Stimulated activated memory B cell treated with anti-CD40 and anti-IgM and Interleukin-4, amounts not matched to agents 10 μg/mL and 1 μg/mL and 100 μg/mL, for 72 hours (primary cell): ENCODE measurements around the gene SDCBP2.

Experiments used
- ATAC-seq: fragments of 150-1000 bp; cut with Tn5 transposase; 2 replicates; pipeline ENCODE4 v1.10.0; 2021
- H3K27ac Mint-ChIP-seq: one replicate; pipeline ENCODE4 v1.8.0; 2022; ENCODE audit warnings: mild to moderate bottlenecking, mixed read lengths
- H3K27me3 Mint-ChIP-seq: one replicate; pipeline ENCODE4 v1.8.0; 2022; ENCODE audit warnings: mixed read lengths
- H3K36me3 Mint-ChIP-seq: one replicate; pipeline ENCODE4 v1.8.0; 2022; ENCODE audit warnings: mixed read lengths
- H3K4me1 Mint-ChIP-seq: one replicate; pipeline ENCODE4 v1.8.0; 2022; ENCODE audit warnings: mixed read lengths
- H3K4me3 Mint-ChIP-seq: one replicate; pipeline ENCODE4 v1.8.0; 2022; ENCODE audit warnings: mild to moderate bottlenecking, moderate library complexity, mixed read lengths
- H3K9me3 Mint-ChIP-seq: one replicate; pipeline ENCODE4 v1.8.0; 2022; ENCODE audit warnings: mixed read lengths

SDCBP2 gene

GRCh38 chr20:1269235-1269634, 59.7 kb downstream of the SDCBP2 start:
- H3K27me3 Mint-ChIP-seq = no peaks in the 10 kb centered on the region
- no peaks in the 10 kb centered on the region for H3K9me3 Mint-ChIP-seq
- no peak overlapping the region for H3K4me3 Mint-ChIP-seq
- peaks cover 18% of the 10 kb centered on the region for H3K4me1 Mint-ChIP-seq
- no peaks in the 10 kb centered on the region for H3K36me3 Mint-ChIP-seq
- H3K27ac Mint-ChIP-seq = no peak overlapping the region
- no peak for ATAC-seq

DNA sequence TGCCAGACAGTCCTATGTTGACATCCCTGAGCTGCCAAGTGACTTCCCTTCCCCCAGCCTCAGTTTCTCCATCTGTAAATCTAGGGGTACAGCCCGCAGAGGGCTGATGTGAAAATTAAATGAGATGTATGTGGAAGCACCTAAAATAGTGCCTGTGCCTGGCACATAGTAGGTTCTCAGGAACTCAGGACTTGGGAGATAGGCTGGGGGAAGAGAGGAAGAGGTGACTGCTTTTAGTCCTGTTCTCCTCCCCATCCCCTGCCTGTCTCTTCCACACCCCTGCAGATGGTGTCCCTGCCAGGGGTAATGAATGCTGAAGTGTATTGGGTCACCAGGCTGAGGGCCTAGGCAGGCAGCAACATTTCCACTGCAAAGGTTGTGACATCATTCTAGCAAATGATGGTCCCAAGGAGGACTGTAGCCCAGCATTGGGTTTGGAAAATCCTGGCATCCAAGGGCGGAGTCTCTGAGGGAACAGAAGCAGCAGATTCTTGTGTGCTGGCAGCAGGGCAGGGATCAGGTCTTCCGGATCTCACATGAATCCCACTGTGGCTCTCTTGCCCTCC, 61.0 kb downstream of the SDCBP2 start:
- no peak for ATAC-seq
- Mint-ChIP-seq H3K4me3 (no peak overlapping the region), H3K36me3 (no peaks in the 10 kb centered on the region), H3K27me3 (no peaks in the 10 kb centered on the region), H3K9me3 (no peaks in the 10 kb centered on the region), H3K4me1 (peaks cover 18% of the 10 kb centered on the region), H3K27ac (no peak overlapping the region)

- H3K36me3 Mint-ChIP-seq = no peaks in the 10 kb centered on the region
- H3K9me3 Mint-ChIP-seq = no peaks in the 10 kb centered on the region
- no peak overlapping the region for H3K27ac Mint-ChIP-seq
- peaks cover 18% of the 10 kb centered on the region for H3K4me1 Mint-ChIP-seq
- no peaks in the 10 kb centered on the region for H3K27me3 Mint-ChIP-seq
- no peak for ATAC-seq
- peak overlapping the region; percentile 21 for H3K4me3 Mint-ChIP-seq
Observed at GRCh38 chr20:1267161-1267560, 61.8 kb downstream of the SDCBP2 start.

DNA sequence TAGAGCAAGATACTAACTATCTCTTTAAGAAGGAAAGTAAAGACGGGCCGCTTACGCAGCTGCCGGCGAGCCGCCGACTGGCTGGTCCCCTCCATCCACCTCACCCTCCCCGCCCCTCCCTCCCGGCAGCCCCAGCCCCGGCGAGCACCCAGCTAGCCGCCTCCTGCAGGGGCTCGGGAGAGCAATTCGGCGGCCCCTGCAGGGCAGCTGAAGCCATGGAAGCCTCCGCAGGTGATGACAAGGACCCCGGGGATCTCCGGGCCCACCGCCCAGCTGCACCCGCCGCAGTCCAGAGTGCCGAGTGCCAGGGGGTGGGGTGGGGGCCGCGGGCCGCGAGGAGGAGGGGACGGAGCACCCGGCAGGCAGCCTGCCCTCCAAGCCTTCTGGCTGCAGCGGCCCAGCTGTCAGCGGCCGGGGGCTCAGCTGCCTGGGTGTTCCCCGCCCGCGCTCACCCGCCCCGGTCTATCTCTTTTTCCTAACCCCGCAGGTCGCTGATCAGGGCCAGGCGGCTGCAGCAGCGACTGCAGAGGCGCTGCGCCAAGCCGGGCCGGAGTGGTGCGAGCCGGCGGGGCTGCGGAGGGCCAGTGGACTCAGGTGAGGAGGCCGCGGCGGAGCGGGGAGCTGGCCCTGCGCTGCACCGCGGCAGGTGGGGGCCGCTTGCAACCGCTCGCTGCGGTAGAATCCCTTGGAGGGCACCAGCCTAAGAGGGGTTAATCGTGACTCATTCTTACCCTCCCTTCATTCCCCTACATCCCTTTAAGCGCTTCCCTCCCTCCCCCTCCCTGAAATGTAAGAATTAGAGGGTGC, 62.6 kb downstream of the SDCBP2 start, which contains the start of gene SNPH:
Gene SNPH, plus strand, starts transcription at position 128 of the 807 bp plus-strand sequence. CDS start 29,946 bp downstream, outside the sequence.
- H3K4me1 Mint-ChIP-seq = peaks cover 18% of the 10 kb centered on the region
- H3K27me3 Mint-ChIP-seq = no peaks in the 10 kb centered on the region
- H3K36me3 Mint-ChIP-seq = no peaks in the 10 kb centered on the region
- peak within 1 kb of the TSS; percentile 85 for H3K4me3 Mint-ChIP-seq
- ATAC-seq = peak; percentile 94
- H3K9me3 Mint-ChIP-seq = no peaks in the 10 kb centered on the region
- peak within 1 kb of the TSS; percentile 90 for H3K27ac Mint-ChIP-seq

GRCh38 chr20:1265916-1266166, 63.1 kb downstream of the SDCBP2 start:
- Mint-ChIP-seq H3K4me3 (peak overlapping the region; percentile 85), H3K4me1 (peaks cover 18% of the 10 kb centered on the region), H3K27me3 (no peaks in the 10 kb centered on the region), H3K36me3 (no peaks in the 10 kb centered on the region), H3K9me3 (no peaks in the 10 kb centered on the region), H3K27ac (peak overlapping the region; percentile 90)
- ATAC-seq = no peak

DNA sequence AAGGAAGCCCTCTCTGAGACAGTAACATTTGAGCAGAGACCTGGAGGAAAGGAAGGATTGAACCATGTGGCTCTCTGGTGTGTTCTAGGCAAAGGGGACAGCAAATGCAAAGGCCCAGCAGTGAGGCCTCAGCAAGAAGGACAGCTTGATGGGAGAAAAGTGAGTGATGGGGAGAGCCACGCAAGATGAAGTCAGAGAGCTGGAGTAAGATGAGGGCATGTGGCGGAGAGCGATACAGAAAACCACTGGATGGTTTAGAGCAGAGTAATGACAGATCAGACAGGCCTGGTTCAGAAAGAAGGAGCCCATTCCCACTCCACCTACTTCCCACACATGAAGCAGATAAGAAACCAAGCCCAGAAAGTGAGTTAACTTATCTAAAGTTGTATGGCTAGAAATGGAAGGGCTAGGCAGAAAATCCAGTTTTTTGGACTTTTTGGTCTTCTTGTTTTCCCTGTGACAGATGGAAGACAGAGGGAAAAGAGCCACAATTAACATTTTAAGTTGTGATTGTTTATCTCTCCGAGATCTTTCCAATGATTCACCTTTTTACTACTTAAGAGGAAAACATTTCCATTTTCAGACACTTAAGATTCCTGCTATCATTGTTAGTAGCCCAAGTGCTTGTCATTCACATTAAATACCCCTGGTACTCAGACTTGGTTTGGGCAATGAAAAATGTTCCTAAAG, 63.6 kb downstream of the SDCBP2 start:
- Mint-ChIP-seq H3K4me3 (peak overlapping the region; percentile 85), H3K27ac (peak overlapping the region; percentile 90), H3K9me3 (no peaks in the 10 kb centered on the region), H3K36me3 (no peaks in the 10 kb centered on the region), H3K4me1 (peaks cover 18% of the 10 kb centered on the region), H3K27me3 (no peaks in the 10 kb centered on the region)
- no peak for ATAC-seq

DNA sequence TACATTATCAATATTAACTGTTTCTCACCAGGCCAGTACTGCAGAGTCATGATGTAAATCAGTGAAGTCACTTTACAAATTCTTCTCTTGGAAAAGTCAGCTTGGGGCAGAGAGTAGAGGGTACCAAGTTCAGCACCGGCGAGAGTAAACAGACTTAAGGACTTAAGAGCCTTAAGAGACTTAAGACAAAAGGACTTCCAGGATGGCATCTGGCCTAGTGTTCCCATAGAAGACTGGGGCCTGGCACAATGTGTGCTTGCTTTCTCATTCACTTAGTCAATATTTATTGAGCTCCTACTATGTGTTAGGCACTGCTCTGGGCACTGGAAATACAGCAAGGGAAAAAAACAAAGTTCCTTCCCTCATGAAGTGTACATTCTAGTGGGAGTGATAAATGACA, 64.2 kb downstream of the SDCBP2 start:
- no peak for ATAC-seq
- Mint-ChIP-seq H3K27ac (no peak overlapping the region), H3K4me3 (peak overlapping the region; percentile 22), H3K9me3 (no peaks in the 10 kb centered on the region), H3K36me3 (no peaks in the 10 kb centered on the region), H3K27me3 (no peaks in the 10 kb centered on the region), H3K4me1 (peaks cover 18% of the 10 kb centered on the region)

- Mint-ChIP-seq H3K4me1 (peaks cover 18% of the 10 kb centered on the region), H3K36me3 (no peaks in the 10 kb centered on the region), H3K27ac (no peak overlapping the region), H3K27me3 (no peaks in the 10 kb centered on the region), H3K4me3 (no peak overlapping the region), H3K9me3 (no peaks in the 10 kb centered on the region)
- no peak for ATAC-seq
Observed at GRCh38 chr20:1263853-1264252, 65.1 kb downstream of the SDCBP2 start.
